Hepatocyte (in vitro differentiated cells): ENCODE results near the gene FEZ2. TPM values are rescaled to one million over a fixed set of nuclear protein-coding genes. Genes with fewer than 3 reads are reported as not detected.

ENCODE experiments used
- DNase-seq: peaks from one replicate; pipeline ENCODE4 v3.0.0-alpha.2; 2016; ENCODE audit warnings: low spot score
- H2AFZ ChIP-seq: fragments of 200-600 bp; sonication (generic); 2 replicates; pipeline ENCODE4 v1.6.0; 2016; ENCODE audit warnings: antibody characterized with exemption, mild to moderate bottlenecking
- H3K27ac ChIP-seq: fragments of 200-600 bp; sonication (generic); 2 replicates; pipeline ENCODE4 v1.5.1; 2016; ENCODE audit warnings: mild to moderate bottlenecking
- H3K27me3 ChIP-seq: fragments of 200-600 bp; sonication (generic); 2 replicates; pipeline ENCODE4 v1.6.1; 2016
- H3K36me3 ChIP-seq: fragments of 200-600 bp; sonication (generic); replicated peaks from 2 replicates; pipeline ENCODE4 v1.5.1; 2016; ENCODE audit warnings: low read depth; ENCODE audit not compliant: insufficient read depth
- H3K4me1 ChIP-seq: fragments of 200-600 bp; sonication (generic); 2 replicates; pipeline ENCODE4 v1.5.1; 2016; ENCODE audit warnings: mild to moderate bottlenecking, moderate library complexity; ENCODE audit not compliant: insufficient read depth
- H3K4me2 ChIP-seq: fragments of 200-600 bp; sonication (generic); 2 replicates; pipeline ENCODE4 v1.6.0; 2016
- H3K4me3 ChIP-seq: fragments of 200-600 bp; sonication (generic); 2 replicates; pipeline ENCODE4 v1.5.1; 2016; ENCODE audit warnings: mild to moderate bottlenecking
- H3K79me2 ChIP-seq: fragments of 200-600 bp; sonication (generic); 2 replicates; pipeline ENCODE4 v1.6.0; 2017; ENCODE audit warnings: mild to moderate bottlenecking
- H3K9me2 ChIP-seq: fragments of 200-600 bp; sonication (generic); replicated peaks from 2 replicates; pipeline ENCODE4 v1.6.0; 2017; ENCODE audit warnings: mild to moderate bottlenecking; ENCODE audit not compliant: insufficient read depth
- H3K9me3 ChIP-seq: fragments of 200-600 bp; sonication (generic); 2 replicates; pipeline ENCODE4 v1.5.1; 2016; ENCODE audit warnings: low read depth, mild to moderate bottlenecking
- H4K20me1 ChIP-seq: fragments of 200-600 bp; sonication (generic); 2 replicates; pipeline ENCODE4 v1.6.0; 2016; ENCODE audit warnings: mild to moderate bottlenecking; ENCODE audit not compliant: insufficient read depth, poor library complexity, severe bottlenecking
- EZH2 ChIP-seq: fragments of 200-600 bp; sonication (generic); IDR thresholded peaks from 2 replicates; pipeline ENCODE4 v1.6.1; 2016; ENCODE audit warnings: antibody characterized with exemption, mild to moderate bottlenecking, borderline replicate concordance
- EZH2phosphoT487 ChIP-seq: fragments of 200-600 bp; sonication (generic); IDR thresholded peaks from one replicate; pipeline ENCODE4 v1.6.1; 2018; ENCODE audit warnings: antibody characterized with exemption, mild to moderate bottlenecking, low read depth, moderate library complexity; ENCODE audit not compliant: unreplicated experiment, severe bottlenecking
- WGBS: methylation state at CpG from one replicate; pipeline ENCODE4 v1.1.6; 2016; ENCODE audit warnings: low lambda C conversion rate; ENCODE audit errors: missing lambda C conversion rate; 5-methylcytosine and 5-hydroxymethylcytosine counted together
- polyA plus RNA-seq: library from polyadenylated mRNA; unstranded; fragments of >200 nt; fragmentation: Nextera tagmentation; extraction: Ambion mirVana; gene quantifications from 2 replicates; pipeline ENCODE4 v1.2.1, GENCODE V29; 2016
- total RNA-seq: library from RNA; depleted of rRNA; stranded (reverse); fragments of >200 nt; gene quantifications from 2 replicates; pipeline ENCODE4 v1.2.3, GENCODE V29; 2014
- TF ChIP-seq, protein P1 (sequence below): fragments of 200-600 bp; sonication (generic); IDR thresholded peaks from 2 replicates; pipeline ENCODE4 v1.5.1; 2016; ENCODE audit warnings: antibody characterized with exemption, mild to moderate bottlenecking; ENCODE audit not compliant: poor library complexity

The FEZ2 gene
- total and polyA plus RNA-seq, 2 experiments from 2014 or later: 14.5 to 45.2 TPM

DNA sequence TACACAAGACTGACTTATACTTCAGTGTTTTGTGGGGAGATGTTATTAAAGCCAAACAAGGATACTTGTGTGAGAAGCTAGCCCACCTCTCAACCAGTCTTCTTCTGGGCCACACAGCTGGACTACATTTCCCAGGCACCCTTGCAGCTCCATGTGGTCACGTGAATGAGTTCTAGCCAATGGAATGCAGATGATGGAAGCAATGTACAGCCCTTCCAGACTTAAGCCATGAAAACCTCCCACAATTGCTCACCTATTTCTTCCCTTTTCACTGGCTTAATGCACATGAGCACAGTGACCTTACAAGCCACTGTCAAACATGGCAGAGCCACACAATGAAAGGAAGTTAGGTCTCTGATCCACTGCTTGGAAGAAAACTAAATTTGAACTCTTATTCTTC lies 20.4 kb upstream of the FEZ2 start:
- Histone ChIP-seq H3K27ac (no peak overlapping the region), H3K4me3 (no peak overlapping the region), H3K9me3 (no peaks in the 10 kb centered on the region), H3K27me3 (no peaks in the 10 kb centered on the region), H3K79me2 (no peaks in the 10 kb centered on the region), H2AFZ (peak overlapping the region; percentile 50), H4K20me1 (no peaks in the 10 kb centered on the region), H3K4me1 (peaks cover 12% of the 10 kb centered on the region), H3K9me2 (no peaks in the 10 kb centered on the region), H3K4me2 (no peak overlapping the region), H3K36me3 (no peaks in the 10 kb centered on the region)
- TF ChIP-seq EZH2: no peak
- WGBS: 25% methylated on average over 1 of the region's 1 CpG
- DNase-seq: peak; percentile 69

DNA sequence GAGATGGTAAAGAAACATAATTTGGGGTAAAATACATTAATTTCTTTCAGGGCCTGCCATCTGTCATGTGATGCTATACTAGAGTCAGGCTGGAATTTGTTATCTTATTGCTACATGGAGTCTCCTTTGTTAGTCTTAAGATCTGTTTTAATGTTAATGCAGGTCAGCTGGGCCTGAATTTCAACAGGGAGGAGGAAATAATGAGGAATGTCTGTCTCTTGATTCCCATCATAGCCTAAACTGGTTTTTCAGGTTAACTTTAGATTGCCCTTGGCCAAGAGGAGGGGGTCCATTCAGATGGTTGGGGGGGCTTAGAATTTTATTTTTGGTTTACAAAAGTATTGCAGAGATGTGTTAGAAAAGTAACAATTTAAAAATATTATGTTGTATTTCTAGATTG lies 19.0 kb upstream of the FEZ2 start:
- H3K9me3 ChIP-seq: no peaks in the 10 kb centered on the region
- no peaks in the 10 kb centered on the region for H4K20me1 ChIP-seq
- H3K4me3 ChIP-seq: no peak overlapping the region
- no peaks in the 10 kb centered on the region for H3K27me3 ChIP-seq
- H3K4me1 ChIP-seq: peaks cover 12% of the 10 kb centered on the region
- H3K4me2 ChIP-seq: no peak overlapping the region
- no peak for TF ChIP-seq EZH2phosphoT487
- DNase-seq: no peak
- peak overlapping the region; percentile 20 for H3K27ac ChIP-seq
- H3K9me2 ChIP-seq: no peaks in the 10 kb centered on the region
- H3K79me2 ChIP-seq: no peaks in the 10 kb centered on the region
- H3K36me3 ChIP-seq: no peaks in the 10 kb centered on the region
- no peak overlapping the region for H2AFZ ChIP-seq

DNA sequence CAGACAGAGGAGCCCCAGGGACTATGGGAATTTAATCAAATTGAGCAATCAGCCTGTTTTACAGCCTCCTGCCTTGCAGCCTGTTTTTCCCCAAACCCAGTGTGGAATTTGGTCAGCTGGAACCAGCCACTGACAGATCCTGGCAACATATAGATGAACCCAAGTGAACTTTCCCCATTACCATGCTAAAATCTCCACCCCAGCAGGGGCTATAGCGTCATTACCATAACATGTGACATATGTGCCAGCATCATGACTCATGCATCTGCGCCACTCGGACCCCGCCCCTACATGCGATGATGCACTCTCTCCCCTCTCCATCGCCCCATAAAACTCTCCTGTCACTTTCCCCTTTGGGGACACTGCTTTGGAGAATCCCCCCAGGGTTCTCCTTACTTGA lies 17.3 kb upstream of the FEZ2 start:
- H2AFZ ChIP-seq: no peak overlapping the region

DNA sequence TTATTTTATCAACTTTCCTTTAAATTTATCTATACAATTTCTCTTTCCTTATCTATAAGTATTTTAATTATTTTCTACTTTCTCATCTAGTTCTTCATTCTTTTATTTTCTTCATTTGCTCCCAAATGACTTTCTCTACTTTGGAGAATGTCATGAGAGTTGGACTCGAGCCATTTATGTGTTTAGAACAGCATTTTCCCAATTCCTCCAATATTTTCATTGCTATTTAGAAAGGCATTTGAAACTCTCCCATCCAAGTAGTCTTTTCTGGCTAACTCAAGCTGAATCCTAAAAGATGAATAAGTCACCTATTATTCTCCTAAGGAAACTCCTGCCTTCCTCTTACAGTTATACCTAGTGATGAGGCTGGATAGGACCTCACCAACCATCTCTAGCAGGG lies 15.8 kb upstream of the FEZ2 start:
- Histone ChIP-seq H3K27me3 (no peaks in the 10 kb centered on the region), H3K4me3 (no peak overlapping the region)

More for the DNA sequence above, 17.3 kb upstream of the FEZ2 start:
- Histone ChIP-seq H3K79me2 (no peaks in the 10 kb centered on the region), H3K9me2 (no peaks in the 10 kb centered on the region), H3K4me3 (no peak overlapping the region), H3K4me1 (peaks cover 12% of the 10 kb centered on the region), H4K20me1 (no peaks in the 10 kb centered on the region), H3K9me3 (no peaks in the 10 kb centered on the region), H3K4me2 (peak overlapping the region; percentile 16), H3K27me3 (no peaks in the 10 kb centered on the region), H3K36me3 (no peaks in the 10 kb centered on the region), H3K27ac (peak overlapping the region; percentile 42)
- DNase-seq: peak; percentile 40
- TF ChIP-seq, protein P1, sequence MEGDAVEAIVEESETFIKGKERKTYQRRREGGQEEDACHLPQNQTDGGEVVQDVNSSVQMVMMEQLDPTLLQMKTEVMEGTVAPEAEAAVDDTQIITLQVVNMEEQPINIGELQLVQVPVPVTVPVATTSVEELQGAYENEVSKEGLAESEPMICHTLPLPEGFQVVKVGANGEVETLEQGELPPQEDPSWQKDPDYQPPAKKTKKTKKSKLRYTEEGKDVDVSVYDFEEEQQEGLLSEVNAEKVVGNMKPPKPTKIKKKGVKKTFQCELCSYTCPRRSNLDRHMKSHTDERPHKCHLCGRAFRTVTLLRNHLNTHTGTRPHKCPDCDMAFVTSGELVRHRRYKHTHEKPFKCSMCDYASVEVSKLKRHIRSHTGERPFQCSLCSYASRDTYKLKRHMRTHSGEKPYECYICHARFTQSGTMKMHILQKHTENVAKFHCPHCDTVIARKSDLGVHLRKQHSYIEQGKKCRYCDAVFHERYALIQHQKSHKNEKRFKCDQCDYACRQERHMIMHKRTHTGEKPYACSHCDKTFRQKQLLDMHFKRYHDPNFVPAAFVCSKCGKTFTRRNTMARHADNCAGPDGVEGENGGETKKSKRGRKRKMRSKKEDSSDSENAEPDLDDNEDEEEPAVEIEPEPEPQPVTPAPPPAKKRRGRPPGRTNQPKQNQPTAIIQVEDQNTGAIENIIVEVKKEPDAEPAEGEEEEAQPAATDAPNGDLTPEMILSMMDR: no peak
- TF ChIP-seq EZH2phosphoT487 (no peak), EZH2 (no peak)
- 76% methylated on average over 6 of the region's 6 CpGs for WGBS

More for the DNA sequence above, 15.8 kb upstream of the FEZ2 start:
- Histone ChIP-seq H3K27ac (no peak overlapping the region), H3K79me2 (no peaks in the 10 kb centered on the region), H3K36me3 (no peaks in the 10 kb centered on the region), H4K20me1 (no peaks in the 10 kb centered on the region), H3K9me3 (no peaks in the 10 kb centered on the region), H3K4me1 (peaks cover 12% of the 10 kb centered on the region), H3K4me2 (no peak overlapping the region), H3K9me2 (no peaks in the 10 kb centered on the region), H2AFZ (no peak overlapping the region)
- TF ChIP-seq, protein P1: no peak
- TF ChIP-seq EZH2 (no peak), EZH2phosphoT487 (no peak)
- DNase-seq: no peak
- WGBS: 92% methylated on average over 1 of the region's 1 CpG
